ENCODE data around the gene CYP2F1.
"Not testable (repeated sequence)": the region's sequence is repeated elsewhere in the genome, so short reads cannot be mapped to it uniquely, and the experiment has no call there.

CYP2F1 gene

DNA sequence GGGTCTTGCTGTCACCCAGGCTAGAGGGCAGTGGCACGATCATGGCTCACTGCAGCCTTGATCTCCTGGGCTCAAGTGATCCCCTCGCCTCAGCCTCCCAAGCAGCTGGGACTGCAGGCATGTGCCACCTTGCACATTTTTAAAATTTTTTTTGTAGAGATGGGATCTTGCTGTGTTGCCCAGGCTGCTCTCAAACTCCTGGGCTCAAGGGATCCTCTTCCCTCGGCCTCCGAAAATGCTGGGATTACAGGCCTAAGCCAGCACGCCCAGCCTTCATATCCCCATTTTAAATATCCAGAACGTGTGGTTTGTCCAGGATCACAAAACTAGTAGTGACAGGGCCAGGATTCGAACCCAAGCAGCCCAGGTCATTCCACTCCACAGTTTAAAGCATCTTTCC is 13.1 kb downstream of the CYP2F1 start:
- DNase-seq (ENCODE audit: low spot score) = not testable (repeated sequence)

GRCh38 chr19:41127801-41128300 is 13.6 kb downstream of the CYP2F1 start:
- peak; percentile 81 for DNase-seq (ENCODE audit: low spot score)

- DNase-seq (ENCODE audit: low spot score) = no peak
Observed at GRCh38 chr19:41128692-41129091, 14.5 kb downstream of the CYP2F1 start.

- no peak for DNase-seq (ENCODE audit: low spot score)
Observed at GRCh38 chr19:41131186-41131585, 17.0 kb downstream of the CYP2F1 start.

DNA sequence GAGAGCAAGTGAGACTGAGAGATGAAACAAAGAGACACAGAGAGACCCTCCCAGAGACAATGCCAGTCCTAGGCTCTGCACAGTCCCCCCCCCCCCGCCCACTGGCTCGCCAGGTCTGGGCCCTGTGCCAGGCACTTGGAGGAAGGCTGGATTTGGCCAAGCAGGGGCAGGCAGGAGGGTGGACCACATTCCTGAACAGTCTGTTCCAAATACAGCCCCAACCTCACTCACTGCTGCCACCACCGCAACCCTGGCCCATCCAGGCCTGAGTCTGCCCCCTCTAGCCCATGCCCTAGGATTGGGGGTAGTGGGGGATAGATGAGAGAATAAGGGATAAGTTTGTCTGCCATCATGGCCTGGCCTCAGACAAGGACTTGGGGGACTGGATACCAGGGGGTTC is 19.0 kb downstream of the CYP2F1 start:
- no peak for DNase-seq (ENCODE audit: low spot score)

DNA sequence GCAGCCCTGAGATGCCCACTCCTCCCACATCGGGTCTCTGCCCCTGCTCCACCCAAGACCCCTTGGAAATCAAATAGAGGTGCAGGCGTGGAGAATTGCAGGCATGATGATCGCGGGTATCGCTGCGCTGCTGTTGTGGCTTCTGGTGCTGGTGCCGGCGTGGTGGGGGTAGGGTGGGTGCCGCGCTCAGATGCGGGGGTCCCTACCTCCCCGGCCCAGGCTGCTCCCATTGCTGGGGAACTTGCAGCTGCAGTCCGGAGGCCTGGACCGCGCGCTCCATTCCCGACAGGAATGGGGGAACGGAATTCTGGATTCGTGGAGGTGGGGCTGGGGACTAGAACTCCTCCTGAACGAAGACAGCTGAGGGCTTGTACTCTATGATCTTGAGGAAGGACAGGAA is 20.4 kb downstream of the CYP2F1 start:
- DNase-seq (ENCODE audit: low spot score) = no peak

DNA sequence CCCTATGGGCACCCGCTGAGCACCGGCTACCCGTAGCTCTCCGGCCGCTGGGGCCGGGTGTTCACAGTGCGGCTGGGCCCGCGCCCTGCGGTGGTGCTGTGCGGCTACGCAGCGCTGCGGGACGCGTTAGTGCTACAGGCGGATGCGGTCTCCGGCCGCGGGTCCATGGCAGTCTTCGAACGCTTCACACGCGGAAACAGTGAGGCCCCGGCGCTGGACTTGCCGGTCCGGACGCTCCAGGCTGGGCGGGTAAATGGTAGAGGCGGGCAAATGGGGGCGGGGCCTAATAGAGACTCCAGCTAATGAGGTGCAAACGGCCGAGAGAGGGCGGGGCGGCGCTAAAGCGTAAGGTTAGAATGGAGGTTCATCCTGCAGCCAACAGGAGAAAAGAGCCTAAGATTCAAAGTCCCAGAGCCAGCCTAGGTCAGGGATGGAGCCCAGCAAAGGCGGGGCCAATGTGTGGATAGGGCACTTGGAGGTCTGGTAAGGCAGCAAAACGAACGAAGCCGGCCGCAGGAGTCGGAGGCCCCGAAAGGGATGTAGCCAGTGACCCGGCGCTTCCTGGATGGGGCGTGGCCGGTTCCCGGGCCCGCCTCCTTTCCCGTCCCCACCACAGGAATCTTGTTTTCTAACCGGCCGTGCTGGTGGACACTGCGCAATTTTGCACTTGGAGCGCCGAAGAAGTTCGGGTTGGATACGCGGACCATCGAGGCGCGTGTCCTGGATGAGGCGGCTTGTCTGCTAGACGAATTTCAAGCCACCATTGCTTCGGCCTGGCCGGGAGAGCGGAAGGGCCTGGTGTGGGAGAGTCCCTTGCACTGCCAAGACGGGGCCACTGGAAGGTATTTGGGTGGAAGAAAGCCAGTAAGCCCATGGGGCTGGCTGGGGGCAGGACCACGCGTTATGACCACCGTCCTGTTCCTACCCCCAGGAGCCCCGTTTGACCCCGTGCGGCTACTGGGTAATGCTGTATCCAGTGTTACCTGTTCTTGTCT is 21.5 kb downstream of the CYP2F1 start:
- peak; percentile 42 for DNase-seq (ENCODE audit: low spot score)

- DNase-seq (ENCODE audit: low spot score) = no peak
Observed at GRCh38 chr19:41136636-41137455, 22.6 kb downstream of the CYP2F1 start.

GRCh38 chr19:41144403-41144802 is 30.2 kb downstream of the CYP2F1 start:
- DNase-seq (ENCODE audit: low spot score) = peak; percentile 93

GRCh38 chr19:41149831-41150230 is 35.6 kb downstream of the CYP2F1 start:
- DNase-seq (ENCODE audit: low spot score) = no peak

DNA sequence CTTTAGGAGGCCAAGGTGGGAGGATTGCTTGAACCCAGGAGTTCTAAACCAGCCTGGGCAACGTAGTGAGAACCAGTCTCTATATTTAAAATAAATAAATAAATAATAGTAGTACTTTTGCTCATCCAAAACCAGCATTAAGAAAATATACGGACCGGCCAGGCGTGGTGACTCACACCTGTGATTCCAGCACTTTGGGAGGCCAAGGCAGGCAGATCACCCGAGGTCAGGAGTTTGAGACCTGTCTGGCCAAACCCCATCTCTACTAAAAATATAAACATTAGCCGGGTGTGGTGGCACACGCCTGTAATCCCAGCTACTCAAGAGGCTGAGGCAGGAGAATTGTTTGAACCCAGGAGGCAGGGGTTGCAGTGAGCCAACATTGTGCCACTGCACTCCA is 36.8 kb downstream of the CYP2F1 start:
- DNase-seq (ENCODE audit: low spot score) = not testable (repeated sequence)

DNA sequence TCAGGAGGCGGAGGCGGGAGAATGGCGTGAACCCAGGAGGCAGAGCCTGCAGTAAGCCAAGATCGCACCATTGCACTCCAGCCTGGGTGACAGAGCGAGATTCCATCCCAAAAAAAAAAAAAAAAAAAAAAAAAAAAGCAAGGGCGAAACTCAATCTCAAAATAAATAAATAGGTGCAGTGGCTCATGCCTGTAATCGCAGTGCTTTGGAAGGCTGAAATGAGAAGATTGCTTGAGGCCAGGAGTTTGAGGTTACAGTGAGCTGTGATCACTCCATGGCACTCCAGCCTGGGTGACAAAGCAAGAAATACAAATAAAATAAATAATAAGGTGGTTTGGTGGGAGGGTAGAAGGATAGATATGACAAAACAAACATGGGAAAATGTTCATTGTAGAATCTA is 39.8 kb downstream of the CYP2F1 start:
- no peak for DNase-seq (ENCODE audit: low spot score)

DNA sequence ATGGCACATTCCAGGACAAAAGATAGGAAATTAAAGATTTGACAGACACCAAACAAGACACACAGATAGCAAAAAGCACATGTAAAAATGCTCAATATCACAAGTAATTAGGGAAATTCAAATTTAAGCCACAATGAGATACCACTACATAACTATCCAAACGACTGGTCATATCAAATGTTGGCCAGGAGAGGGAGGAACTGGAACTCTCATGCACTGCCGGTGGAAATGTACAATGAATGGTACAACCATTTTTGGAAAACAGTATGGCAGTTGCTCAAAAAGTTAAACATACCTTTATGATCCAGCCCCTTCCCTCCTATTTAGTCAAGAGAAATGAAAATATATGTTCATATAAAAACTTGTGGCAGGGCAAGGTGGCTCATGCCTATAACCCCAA is 42.0 kb downstream of the CYP2F1 start:
- no peak for DNase-seq (ENCODE audit: low spot score)

GRCh38 chr19:41159881-41160280 is 45.6 kb downstream of the CYP2F1 start:
- DNase-seq (ENCODE audit: low spot score) = no peak

DNA sequence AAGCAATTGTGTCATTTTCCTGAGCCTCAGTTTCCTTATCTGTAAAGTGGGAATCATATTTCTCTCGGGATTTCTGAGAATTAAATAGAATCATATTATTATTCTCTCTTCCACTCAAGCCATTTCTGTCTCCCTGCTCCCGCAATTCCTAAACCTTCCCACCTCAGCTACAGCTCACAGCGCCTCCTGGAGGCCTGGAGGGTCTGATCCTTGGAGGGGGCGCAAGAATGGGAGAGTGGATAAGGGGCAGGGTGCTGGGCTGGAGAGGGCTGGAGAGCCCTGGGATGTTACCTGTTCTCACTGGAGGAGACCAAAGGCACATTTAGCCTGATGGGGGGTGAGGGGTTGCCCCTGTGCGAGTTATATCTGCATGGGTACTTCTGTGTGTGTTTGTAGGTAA is 47.7 kb downstream of the CYP2F1 start:
- DNase-seq (ENCODE audit: low spot score) = no peak

- DNase-seq (ENCODE audit: low spot score) = no peak
Observed at GRCh38 chr19:41166944-41167804, 52.9 kb downstream of the CYP2F1 start.

DNA sequence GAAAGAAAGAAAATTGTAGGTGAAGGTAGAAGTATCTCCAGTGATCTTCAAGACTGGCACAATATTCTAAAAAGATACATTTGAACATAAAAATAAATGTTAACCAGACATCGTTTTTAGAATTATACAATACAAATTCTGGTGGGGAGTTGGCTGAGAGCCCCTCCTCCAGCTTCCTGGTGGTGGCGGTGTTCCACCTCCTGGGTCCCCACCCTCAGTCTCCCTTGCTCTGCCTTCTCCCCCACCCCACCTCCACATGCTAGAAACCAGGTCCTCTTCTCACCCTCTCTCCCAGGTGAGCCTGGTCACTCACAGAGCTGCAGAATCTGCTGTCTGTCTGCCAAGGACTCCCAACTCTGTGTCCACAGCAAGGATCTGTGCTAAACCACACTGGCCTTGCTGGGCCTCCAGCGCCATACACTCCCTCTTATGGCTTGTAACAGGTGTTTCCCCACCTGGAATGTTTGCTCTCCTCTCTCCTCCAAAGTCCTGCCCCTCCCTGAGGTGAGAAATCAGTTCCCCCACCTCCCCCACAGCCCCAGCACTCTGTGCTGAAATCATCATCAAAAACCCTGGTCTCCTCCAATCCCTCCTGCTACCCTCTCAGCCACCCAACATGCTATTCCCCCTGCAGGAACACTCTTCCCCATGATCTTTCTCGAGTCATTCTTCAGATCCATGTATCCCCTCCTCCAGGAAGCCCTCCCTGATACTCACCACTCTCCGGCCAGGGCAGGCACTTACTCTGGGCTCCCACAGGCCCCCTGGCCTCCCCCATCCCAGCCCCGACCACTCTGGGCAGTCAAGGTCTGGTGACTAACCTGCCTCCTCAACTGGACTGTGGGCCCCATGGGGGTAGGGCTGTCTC is 58.3 kb downstream of the CYP2F1 start:
- no peak for DNase-seq (ENCODE audit: low spot score)

- no peak for DNase-seq (ENCODE audit: low spot score)
Observed at GRCh38 chr19:41174297-41174928, 60.2 kb downstream of the CYP2F1 start.

DNA sequence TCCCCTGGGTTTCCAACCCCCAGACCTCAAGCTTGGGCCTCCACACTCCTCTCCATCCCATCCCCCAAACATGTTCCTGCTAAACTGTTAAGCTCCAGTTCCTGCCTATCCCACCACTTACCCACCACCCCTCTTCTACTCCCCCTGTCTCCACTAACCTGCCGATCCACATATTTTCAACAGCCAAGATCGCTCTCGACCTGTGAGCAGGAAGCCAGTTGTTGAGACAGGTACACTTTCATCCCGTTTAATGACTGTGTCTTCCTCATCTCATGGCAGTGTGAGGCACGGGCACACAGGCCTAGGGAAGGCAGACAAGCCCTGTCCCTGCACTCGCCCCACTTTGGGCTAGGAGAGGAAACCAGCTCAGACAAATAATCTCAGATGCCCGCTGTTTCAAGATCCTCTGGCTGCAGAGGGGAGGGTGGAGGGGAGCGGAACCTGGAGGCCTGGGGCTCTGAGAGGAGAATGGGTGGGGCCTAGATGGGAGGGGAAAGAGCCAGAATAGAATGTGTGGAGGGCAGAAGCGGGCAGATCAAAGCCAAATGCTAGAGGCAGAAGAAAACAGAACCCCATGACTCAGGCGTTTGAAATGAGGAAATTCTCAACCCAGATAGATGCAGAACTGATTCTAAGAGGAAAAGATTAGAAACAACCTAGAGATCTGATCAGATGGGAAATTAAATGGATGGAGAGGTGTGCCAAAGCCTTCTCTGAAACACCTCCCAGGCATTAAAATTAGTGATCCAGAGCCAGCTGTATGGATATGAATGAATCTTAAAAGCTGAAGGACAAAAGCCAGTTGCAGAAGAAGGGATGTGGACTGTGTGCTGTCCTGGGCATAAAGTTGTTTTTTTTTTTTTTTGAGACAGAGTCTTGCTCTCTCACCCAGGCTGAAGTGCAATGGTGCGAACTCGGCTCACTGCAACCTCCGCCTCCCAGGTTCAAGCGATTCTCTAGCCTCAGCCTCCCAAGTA is 61.9 kb downstream of the CYP2F1 start:
- DNase-seq (ENCODE audit: low spot score) = peak; percentile 55
